Stimulated activated CD8-positive, alpha-beta memory T cell treated with anti-CD3 and anti-CD28 coated beads, Interleukin-15, amount 100 ng/mL, for 1 hour (primary cell): ENCODE measurements around the gene PIKFYVE.
"Not testable (repeated sequence)": the region's sequence is repeated elsewhere in the genome, so short reads cannot be mapped to it uniquely, and the experiment has no call there.

Source experiments
- DNase-seq: peaks from one replicate; pipeline ENCODE4 v3.0.0-alpha.2; 2020; ENCODE audit warnings: low read depth

Gene PIKFYVE

DNA sequence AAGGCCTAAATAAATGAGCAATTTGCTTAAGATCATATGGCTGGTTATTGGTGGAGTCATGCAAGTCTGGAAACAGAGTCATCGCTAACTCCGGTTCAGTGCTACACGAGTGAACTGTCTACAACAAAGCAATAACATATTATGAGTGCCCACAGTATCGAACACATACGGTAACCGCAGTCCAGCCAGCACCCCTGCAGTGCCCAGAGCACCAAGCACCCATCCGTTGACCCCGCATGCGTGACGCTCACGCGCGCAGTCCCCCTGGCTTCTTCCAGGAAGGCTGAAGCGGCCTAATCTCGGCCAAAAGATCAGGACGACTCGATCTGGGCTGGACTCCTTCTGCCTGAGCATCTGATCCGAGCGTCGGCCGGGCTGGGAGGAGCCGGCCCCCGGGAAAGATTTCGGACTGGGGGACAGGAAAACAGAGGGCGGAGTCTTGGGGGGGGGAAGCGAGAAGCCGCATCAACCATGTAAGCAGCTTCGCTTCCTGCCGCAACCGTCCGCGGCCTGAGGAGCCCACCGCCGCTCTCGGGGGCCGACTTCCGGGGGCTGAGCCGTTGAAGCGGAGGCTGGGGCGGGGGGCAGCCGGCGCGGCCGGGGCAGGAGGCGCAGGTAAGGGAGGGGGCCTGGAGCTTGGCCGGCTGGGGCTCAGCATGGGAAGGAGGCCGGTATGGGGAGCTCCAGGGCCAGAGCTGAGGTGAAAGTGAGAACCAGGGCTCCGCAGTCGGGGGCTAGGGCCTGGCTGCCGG lies at the start of gene PIKFYVE:
Gene PIKFYVE (plus strand): TSS at position 455 of the 752 bp plus-strand sequence. CDS start 5,265 bp downstream, outside the sequence.
- peak; percentile 72 for DNase-seq

DNA sequence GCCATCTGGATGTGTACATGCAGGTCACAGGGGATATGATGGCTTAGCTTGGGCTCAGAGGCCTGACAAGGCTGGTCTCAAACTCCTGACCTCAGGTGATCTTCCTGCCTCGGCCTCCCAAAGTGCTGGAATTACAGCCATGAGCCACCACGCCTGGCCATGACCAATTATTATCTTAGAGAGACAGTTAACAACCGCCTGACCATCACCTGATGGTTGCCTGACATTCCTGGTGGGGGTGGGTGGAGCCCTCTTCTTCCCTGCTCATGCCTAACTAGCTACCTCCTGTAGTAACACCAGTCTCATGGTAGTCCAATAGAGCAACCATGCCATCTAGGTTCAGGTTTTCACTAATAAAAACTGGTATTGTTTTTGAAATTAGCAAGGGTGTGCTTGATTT lies 44.2 kb upstream of the PIKFYVE start:
- not testable (repeated sequence) for DNase-seq

DNA sequence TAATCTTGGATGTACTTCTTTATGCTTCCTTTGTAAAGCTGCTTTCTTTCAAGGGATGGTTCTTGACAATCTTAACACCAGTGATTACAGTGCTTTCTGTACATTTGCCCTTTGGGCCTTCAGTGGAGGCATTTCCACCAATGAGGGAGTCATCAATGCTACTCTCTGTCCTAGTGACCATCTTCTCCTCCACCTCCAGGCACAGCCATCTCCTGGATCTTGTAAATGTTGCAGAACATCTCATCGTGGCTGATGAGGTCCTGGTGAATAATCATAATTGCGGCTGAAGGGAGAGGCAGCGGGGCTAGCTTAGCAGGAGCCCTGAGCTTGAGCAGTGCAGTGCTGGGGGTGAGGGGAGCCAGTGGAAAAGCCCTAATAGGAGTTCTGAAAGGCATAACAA lies 43.7 kb upstream of the PIKFYVE start:
- no peak for DNase-seq

- DNase-seq, result no peak
Measured at GRCh38 chr2:208224802-208225201, 41.3 kb upstream of the PIKFYVE start.

GRCh38 chr2:208227581-208228232 lies 38.3 kb upstream of the PIKFYVE start:
- no peak for DNase-seq

GRCh38 chr2:208228476-208228875 lies 37.6 kb upstream of the PIKFYVE start:
- DNase-seq, result no peak

- no peak for DNase-seq
Measured at GRCh38 chr2:208234786-208235185, 31.3 kb upstream of the PIKFYVE start.

DNA sequence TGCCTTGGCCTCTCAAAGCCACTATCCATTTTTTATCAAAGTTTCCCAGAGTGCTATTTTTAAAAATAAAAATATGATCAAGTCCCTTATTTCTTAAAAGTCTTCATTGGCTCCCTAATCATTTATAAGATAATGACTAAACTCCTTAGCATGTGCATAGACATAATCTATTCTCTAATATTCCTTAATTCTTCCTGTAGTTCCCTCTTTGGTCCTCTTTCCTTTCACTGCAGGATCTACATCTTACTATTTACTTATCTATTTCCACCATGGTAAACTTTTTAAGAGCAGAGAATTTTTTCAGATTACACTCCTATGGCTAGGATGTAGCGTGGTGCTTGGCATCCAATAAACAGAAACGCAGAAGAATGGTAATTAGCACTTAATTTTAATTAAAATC lies 30.2 kb upstream of the PIKFYVE start:
- DNase-seq, result no peak

DNA sequence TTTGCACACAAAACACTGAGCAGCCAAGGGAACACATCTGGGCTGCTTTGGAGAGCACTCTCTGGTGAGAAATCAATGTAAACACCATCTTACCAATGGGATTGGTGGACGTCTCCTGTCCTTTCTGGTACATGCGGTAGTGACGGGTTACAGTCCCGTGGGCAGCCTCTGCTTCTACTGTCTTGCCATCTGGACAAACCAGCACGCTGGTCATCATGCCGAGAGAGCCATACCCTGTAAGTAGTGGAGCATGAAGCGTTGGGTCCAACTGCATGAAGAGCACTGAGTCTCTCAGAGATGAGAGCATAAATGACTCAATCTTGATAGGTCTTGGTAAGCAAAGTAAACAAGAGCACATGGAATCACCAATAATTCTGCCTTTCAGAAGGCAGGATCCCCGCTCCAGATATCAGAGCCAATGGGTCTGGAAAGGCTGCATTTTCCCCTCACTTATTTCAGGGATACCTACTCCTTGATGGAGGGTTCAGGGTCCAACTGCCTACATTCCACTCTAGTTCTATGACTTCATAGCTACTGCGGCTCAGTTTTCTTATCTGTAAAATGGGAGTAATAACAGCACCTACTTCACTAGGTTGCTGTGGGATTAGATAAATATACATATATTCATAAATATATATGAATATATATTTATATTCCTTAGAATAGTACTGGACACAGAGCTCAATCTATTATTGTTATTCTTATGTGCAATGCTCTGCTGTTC lies 26.1 kb upstream of the PIKFYVE start:
- DNase-seq, result no peak

DNA sequence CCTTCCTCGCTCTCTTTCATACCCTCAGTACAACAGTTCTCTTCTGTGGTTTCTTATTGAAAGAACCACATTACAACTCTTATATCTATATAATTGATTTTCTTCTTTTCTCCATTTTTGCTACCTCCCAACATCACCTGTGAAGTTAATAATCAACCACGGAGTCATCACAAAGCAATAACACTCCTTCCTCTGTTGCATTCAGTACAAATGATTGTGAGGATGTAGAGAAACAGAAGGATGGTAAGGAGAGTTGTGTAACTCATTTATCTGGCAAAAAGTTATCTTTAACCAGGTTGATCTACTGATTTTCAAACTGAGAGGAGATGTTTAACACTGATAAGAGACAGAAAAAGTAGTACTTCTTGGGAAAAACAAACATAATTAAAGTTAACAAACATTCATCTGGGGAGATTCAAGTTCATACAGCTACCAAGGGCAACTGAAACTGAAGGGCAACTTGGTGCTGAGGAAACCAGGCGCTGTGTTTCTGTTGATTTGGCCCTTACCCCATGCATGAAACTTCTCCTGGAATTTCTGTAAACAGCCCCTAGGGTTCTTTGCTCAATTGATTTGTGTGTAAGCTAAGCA lies 25.3 kb upstream of the PIKFYVE start:
- no peak for DNase-seq

GRCh38 chr2:208244422-208244821 lies 21.6 kb upstream of the PIKFYVE start:
- no peak for DNase-seq

- DNase-seq, result no peak
Measured at GRCh38 chr2:208245746-208246145, 20.3 kb upstream of the PIKFYVE start.

- no peak for DNase-seq
Measured at GRCh38 chr2:208248601-208249000, 17.5 kb upstream of the PIKFYVE start.

DNA sequence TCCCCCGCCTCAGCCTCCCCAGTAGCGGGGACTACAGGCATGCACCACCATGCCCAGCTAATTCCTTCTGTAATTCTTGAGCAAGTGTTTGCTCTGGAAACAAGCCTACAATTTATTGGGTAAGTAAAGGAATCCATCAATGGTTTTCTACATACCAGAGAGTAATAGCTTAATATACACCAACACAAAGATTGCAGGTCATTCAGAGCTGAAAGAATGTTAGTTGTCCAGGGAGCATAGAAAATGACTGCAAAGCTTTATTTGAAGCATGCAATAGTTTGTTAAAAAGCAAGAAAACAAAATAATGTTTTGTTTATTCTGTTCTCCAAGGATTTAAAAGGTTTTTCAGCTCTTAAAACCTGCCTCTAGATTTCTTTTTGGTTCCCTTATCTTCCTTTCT lies 16.8 kb upstream of the PIKFYVE start:
- no peak for DNase-seq

DNA sequence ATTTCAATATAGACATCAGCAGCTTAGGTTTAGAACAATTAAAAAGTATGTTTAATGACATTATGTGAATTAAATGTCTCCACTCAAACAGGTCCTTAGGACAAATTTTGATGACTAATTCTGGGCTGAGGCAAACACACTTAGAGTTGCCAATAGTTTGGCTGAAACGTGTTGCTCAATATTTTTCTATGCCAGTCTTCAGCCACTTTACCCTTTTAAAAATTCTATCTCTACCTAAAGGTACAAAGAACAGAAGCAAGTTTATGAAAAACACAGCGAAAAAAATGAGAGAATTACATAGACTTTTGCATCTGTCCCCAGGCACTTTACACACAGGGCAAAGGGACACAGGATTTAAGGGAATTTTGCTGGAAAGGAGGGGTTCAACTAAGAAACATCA lies 15.7 kb upstream of the PIKFYVE start:
- DNase-seq, result no peak

- DNase-seq, result no peak
Measured at GRCh38 chr2:208251098-208251497, 15.0 kb upstream of the PIKFYVE start.

DNA sequence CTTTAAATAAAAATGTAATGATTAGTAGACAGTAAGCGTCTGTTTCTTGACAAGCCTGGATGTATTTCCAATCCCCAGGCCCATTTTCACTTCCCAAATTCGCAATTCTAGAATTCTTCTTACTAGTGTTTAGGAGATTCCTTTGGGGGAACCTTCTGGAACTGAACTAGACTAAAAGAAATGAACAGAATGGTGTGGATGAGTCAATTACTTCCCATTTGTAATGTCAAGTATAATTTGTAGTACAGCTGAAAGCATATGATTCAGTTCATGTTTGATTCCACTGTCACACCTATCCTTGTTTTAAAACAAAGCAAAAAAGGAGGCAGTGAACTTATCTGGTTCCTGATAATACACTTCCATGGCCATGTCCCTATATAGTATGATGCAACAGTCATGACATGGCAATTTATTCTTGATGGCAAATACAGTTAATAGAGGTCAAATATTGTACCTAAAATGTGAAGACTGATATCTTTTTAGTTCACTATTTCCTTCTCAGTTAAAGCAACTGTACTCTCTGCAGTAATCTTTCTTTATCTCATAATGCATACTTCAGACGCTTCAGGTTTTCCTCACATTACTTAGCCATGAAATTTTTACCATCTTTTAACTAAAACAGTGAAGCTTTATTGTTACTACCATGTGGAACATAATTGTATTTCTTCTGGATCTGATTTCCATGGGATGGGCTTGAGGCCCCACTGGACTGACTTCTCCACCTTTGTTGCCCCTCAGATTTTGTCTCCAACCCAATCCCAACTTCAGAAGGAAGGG lies 13.2 kb upstream of the PIKFYVE start:
- DNase-seq, result no peak

GRCh38 chr2:208253600-208254117 lies 12.4 kb upstream of the PIKFYVE start:
- DNase-seq, result no peak

DNA sequence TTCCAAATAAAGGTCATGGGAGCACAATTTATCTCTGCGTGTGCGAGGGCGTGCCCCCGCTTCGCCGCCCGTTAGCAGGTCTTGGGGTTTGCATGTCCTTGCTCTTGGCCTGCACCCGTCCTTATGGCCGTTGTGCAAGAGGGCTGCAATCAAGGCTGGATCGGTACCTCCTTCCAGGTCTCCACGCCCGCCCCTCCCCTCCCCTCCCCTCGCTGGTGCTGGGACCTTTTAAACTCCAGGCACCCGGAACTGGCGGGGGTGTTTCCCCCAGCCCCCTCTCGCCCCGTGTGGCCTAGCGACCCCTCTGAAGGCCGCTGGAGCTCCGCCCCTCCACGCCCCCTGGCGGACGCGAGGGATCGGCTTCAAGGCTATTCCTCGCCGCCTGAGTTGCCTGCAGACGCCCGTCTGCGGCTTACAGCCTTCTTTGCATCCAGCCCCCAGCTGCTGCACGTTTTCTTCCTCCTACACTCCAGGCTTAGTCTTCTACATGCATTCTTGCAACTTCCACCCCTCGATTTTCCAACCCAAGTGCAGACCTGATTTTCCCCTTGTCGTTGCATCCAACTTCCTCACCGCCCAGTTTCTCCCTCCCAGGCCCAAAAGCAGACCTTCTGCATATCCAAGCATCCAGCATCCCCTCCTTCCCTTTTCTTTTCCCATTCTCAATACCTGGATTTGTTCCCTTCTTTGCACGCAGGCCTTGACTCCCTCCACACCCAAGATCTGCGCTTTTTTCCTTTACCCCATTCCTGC lies 11.8 kb upstream of the PIKFYVE start:
- peak; percentile 59 for DNase-seq

DNA sequence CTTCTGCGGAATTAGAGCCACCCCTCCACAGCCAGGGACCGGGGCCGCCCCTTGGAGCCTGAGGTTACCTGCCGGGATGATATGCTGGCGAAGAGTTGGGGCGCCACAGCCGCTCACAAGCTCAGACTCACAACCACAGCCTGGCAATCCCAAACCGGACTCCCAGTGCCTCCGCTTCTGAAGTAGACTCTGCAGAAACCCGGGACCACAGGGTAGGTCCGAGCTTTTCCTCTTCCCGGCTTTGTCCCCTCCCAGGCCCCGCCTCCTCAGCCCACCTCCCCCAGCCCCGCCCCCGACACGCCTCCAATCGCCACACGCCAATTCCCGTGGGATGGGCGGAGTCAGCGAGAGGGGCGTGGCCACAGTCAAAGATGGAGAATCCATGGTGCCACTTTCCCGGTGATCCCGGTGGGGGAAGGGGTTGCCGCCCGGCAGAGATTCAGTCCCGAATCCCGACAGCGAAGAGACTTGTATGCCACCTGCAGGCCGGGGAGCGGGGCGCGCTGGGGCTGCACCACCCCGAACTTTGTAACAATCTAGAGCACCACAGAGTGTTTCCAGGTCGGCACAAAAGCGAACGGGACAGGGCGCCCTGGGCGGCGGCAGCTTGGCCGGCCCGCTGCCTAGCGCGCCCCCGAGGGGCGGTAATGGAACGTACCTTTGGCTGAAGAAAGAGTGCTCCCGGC lies 11.0 kb upstream of the PIKFYVE start, which contains the start of gene IDH1:
Gene IDH1 (minus strand): TSS at position 201 of the 686 bp plus-strand sequence. CDS start 3,520 bp downstream, outside the sequence.
- DNase-seq, result peak; percentile 96
